Osteocyte (in vitro differentiated cells): Measurements from ENCODE around the gene TAF7L. TPM values are rescaled to one million over a fixed set of nuclear protein-coding genes. Genes with fewer than 3 reads are reported as not detected.
A peak's percentile ranks its signal among the peaks of the same experiment; 100 is the strongest.

ENCODE experiments used
- DNase-seq: peaks from one replicate; pipeline ENCODE4 v3.0.0; 2021; ENCODE audit warnings: mixed read lengths; ENCODE audit not compliant: unreplicated experiment; ENCODE audit errors: extremely low spot score
- H3K27ac Mint-ChIP-seq: one replicate; pipeline ENCODE4 v1.8.0; 2021; ENCODE audit warnings: mild to moderate bottlenecking, mixed read lengths; ENCODE audit not compliant: unreplicated experiment
- H3K27me3 Mint-ChIP-seq: one replicate; pipeline ENCODE4 v1.8.0; 2021; ENCODE audit warnings: mixed read lengths; ENCODE audit not compliant: unreplicated experiment
- H3K36me3 Mint-ChIP-seq: one replicate; pipeline ENCODE4 v1.8.0; 2021; ENCODE audit warnings: mixed read lengths; ENCODE audit not compliant: unreplicated experiment
- H3K4me1 Mint-ChIP-seq: one replicate; pipeline ENCODE4 v1.8.0; 2021; ENCODE audit warnings: mixed read lengths; ENCODE audit not compliant: unreplicated experiment
- H3K4me3 Mint-ChIP-seq: one replicate; pipeline ENCODE4 v1.8.0; 2021; ENCODE audit warnings: mild to moderate bottlenecking, moderate library complexity, mixed read lengths; ENCODE audit not compliant: unreplicated experiment
- H3K9me3 Mint-ChIP-seq: one replicate; pipeline ENCODE4 v1.8.0; 2021; ENCODE audit warnings: mixed read lengths; ENCODE audit not compliant: unreplicated experiment
- total RNA-seq: library from RNA; stranded (reverse); gene quantifications from 2 replicates; pipeline ENCODE4 v1.2.1, GENCODE V29; 2021
- TF ChIP-seq, protein P1 (sequence below): fragments of 200-600 bp; sonication (generic); IDR thresholded peaks from 2 replicates; pipeline ENCODE4 v1.5.0; 2021; ENCODE audit warnings: antibody characterized with exemption, mild to moderate bottlenecking, moderate library complexity

Gene TAF7L
- total RNA-seq, 1 donor from 2014 or later, result not detected

DNA sequence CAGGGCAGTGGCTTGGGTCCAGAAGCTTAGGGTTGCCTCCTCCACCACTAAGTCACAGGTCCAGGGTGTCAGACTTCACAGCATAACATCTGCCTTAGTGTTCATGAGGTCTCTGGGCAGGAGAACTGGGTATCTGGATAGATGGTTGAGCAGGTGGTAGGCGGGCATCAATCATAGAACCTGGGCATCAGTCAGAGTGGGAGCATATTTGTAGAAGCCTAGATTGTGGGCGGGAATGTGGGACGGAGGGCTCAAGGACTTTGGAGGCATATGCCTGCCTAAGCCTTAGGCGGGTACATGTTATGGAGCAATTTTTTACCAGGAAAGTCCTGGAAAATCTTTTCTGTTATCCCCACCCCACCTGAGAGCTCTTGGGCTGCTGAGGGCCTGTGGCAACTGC is 28.5 kb downstream of the TAF7L start:
- no peaks in the 10 kb centered on the region for H3K36me3 Mint-ChIP-seq
- TF ChIP-seq, protein P1, sequence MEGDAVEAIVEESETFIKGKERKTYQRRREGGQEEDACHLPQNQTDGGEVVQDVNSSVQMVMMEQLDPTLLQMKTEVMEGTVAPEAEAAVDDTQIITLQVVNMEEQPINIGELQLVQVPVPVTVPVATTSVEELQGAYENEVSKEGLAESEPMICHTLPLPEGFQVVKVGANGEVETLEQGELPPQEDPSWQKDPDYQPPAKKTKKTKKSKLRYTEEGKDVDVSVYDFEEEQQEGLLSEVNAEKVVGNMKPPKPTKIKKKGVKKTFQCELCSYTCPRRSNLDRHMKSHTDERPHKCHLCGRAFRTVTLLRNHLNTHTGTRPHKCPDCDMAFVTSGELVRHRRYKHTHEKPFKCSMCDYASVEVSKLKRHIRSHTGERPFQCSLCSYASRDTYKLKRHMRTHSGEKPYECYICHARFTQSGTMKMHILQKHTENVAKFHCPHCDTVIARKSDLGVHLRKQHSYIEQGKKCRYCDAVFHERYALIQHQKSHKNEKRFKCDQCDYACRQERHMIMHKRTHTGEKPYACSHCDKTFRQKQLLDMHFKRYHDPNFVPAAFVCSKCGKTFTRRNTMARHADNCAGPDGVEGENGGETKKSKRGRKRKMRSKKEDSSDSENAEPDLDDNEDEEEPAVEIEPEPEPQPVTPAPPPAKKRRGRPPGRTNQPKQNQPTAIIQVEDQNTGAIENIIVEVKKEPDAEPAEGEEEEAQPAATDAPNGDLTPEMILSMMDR, result no peak
- H3K4me1 Mint-ChIP-seq, result no peaks in the 10 kb centered on the region

DNA sequence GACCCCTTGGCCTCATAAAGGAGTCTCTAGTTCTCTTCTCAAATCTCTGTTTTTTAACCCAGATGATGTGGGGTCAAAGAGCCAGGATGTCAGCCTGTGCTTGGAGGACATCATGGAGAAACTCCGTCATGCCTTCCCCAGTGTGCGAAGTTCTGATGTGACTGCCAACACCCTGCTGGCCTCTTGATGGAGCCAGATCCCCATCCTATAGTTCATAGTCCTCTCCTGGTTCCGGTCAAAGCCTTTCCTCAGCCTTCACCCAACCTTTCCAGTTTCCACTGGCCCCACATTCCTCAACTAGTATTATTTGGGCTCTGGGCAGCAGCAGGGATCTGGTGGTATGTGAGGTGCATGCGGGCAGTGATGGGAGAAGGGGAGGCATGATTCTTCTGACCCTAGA is 30.7 kb downstream of the TAF7L start:
- H3K9me3 Mint-ChIP-seq, result no peaks in the 10 kb centered on the region
- TF ChIP-seq, protein P1, result peak; percentile 9
- no peak for DNase-seq
- no peaks in the 10 kb centered on the region for H3K36me3 Mint-ChIP-seq
- no peaks in the 10 kb centered on the region for H3K27me3 Mint-ChIP-seq
- H3K4me1 Mint-ChIP-seq, result no peaks in the 10 kb centered on the region
- H3K27ac Mint-ChIP-seq, result no peak overlapping the region
- H3K4me3 Mint-ChIP-seq, result no peak overlapping the region

More for the DNA sequence above, 28.5 kb downstream of the TAF7L start:
- DNase-seq, result no peak
- H3K4me3 Mint-ChIP-seq, result no peak overlapping the region
- H3K9me3 Mint-ChIP-seq, result no peaks in the 10 kb centered on the region
- H3K27ac Mint-ChIP-seq, result no peak overlapping the region
- no peaks in the 10 kb centered on the region for H3K27me3 Mint-ChIP-seq

DNA sequence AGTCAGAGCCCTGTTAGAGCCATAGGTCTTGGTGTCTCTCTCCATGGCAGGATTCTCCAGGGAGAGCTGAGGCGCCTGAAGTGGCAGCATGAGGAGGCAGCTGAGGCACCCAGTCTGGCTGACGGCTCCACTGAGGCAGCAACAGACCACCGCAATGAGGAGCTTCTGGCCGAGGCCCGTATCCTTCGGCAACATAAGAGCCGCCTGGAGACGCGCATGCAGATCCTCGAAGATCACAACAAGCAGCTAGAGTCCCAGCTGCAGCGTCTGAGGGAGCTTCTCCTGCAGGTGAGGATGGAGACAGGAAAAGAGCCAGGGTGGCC is 32.9 kb downstream of the TAF7L start:
- DNase-seq, result no peak
- Mint-ChIP-seq H3K4me1 (no peaks in the 10 kb centered on the region), H3K36me3 (no peaks in the 10 kb centered on the region), H3K4me3 (no peak overlapping the region), H3K9me3 (no peaks in the 10 kb centered on the region), H3K27me3 (no peaks in the 10 kb centered on the region), H3K27ac (no peak overlapping the region)
- TF ChIP-seq, protein P1, result no peak

DNA sequence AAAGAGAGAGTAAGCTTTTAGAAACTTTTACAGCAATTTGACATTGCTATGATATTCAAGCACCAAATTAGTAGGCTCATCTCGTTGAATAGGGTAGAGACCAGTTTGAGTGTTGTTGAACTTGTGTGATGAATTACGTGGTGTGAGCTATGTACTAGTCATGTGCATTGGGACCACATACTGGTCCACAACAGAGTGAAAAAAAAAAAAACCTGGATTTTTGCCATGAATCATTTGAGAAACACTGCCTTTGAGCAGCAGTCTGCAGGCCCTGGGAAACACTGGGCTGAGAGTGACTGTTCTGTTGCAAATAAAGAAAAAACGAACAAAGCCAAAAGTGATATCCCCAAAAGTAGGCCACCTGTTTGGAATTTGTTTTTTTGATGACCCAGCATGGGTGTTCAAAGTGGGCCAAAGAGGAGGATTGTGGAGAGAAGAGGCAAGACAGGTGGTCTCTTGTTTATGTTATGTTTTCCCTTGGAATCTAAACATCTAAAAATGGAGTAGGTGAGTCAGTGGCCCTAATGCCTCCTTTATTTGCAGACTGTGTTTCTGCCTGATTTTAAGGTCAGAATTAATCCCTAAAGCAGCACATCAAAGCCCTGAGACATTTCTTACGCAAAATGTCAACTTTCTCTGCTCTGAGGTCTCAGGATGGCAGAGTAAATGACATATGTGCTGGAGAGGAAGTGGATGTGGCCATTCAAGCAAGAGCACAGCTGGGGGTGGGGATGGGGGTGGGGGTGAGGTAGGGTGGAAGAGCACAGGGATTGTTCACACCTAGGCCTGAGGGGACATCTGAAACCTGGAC is 33.5 kb downstream of the TAF7L start:
- Mint-ChIP-seq H3K4me1 (no peaks in the 10 kb centered on the region), H3K27me3 (no peaks in the 10 kb centered on the region), H3K4me3 (no peak overlapping the region), H3K36me3 (no peaks in the 10 kb centered on the region), H3K9me3 (no peaks in the 10 kb centered on the region), H3K27ac (no peak overlapping the region)
- TF ChIP-seq, protein P1, result no peak
- DNase-seq, result no peak

DNA sequence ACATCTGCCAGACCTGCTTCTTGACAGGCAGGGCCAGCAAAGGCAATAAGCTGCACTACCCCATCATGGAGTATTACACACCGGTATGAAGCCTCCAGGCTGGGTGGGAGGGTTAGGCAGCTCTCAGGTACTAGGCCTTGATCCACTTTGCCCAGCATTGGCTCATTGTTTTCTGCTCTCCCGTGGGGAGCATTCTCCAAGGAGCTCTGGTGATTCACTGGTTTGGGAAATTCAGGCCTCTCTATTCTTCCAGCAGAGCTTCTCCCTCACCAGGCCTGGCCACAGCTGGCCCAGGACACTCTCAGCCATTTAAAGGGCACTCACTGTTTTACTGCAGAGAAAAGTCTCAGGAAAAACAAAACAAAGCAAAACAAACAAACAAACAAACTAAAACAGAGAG is 38.5 kb downstream of the TAF7L start:
- no peak for DNase-seq
- TF ChIP-seq, protein P1, result no peak
- peaks cover 6% of the 10 kb centered on the region for H3K9me3 Mint-ChIP-seq

More for the DNA sequence above, 38.5 kb downstream of the TAF7L start:
- H3K4me1 Mint-ChIP-seq, result no peaks in the 10 kb centered on the region
- H3K27ac Mint-ChIP-seq, result no peak overlapping the region
- H3K27me3 Mint-ChIP-seq, result no peaks in the 10 kb centered on the region
- no peaks in the 10 kb centered on the region for H3K36me3 Mint-ChIP-seq
- no peak overlapping the region for H3K4me3 Mint-ChIP-seq
